GM23338 (cell line): ENCODE measurements around the gene PHF10. TPM values are rescaled to one million over a fixed set of nuclear protein-coding genes. Genes with fewer than 3 reads are reported as not detected.

Experiments used
- ATAC-seq: fragments of 200-7000 bp; cut with Tn5 transposase; 3 replicates; pipeline ENCODE4 v1.9.1; 2020
- DNase-seq: peaks from one replicate; pipeline ENCODE4 v3.0.0-alpha.2; 2015; ENCODE audit warnings: low spot score
- H2AFZ ChIP-seq: fragments of 200-600 bp; sonication (generic); 2 replicates; pipeline ENCODE4 v1.8.0; 2016; ENCODE audit warnings: antibody characterized with exemption, mild to moderate bottlenecking, moderate library complexity
- H3F3A ChIP-seq: fragments of 200-600 bp; sonication (generic); replicated peaks from 2 replicates; pipeline ENCODE4 v1.8.0; 2017; ENCODE audit warnings: antibody characterized with exemption, mixed run types, low read depth
- H3K27ac ChIP-seq: fragments of 200-600 bp; sonication (generic); 2 replicates; pipeline ENCODE4 v1.6.1; 2016; ENCODE audit warnings: low read depth
- H3K27me3 ChIP-seq: fragments of 200-600 bp; sonication (generic); 2 replicates; pipeline ENCODE4 v1.8.0; 2016; ENCODE audit warnings: mild to moderate bottlenecking, mixed run types, moderate library complexity; ENCODE audit not compliant: insufficient read depth
- H3K36me3 ChIP-seq: fragments of 200-600 bp; sonication (generic); 2 replicates; pipeline ENCODE4 v1.8.0; 2016; ENCODE audit warnings: mild to moderate bottlenecking; ENCODE audit not compliant: insufficient read depth
- H3K4me1 ChIP-seq: fragments of 200-600 bp; sonication (generic); 2 replicates; pipeline ENCODE4 v1.8.0; 2016; ENCODE audit warnings: mild to moderate bottlenecking, moderate library complexity; ENCODE audit not compliant: insufficient read depth
- H3K4me2 ChIP-seq: fragments of 200-600 bp; sonication (generic); 2 replicates; pipeline ENCODE4 v1.7.1; 2017; ENCODE audit warnings: mixed run types
- H3K4me3 ChIP-seq: fragments of 200-600 bp; sonication (generic); 2 replicates; pipeline ENCODE4 v1.6.1; 2016; ENCODE audit warnings: mixed run types
- H3K79me2 ChIP-seq: fragments of 200-600 bp; sonication (generic); replicated peaks from 2 replicates; pipeline ENCODE4 v1.8.0; 2017; ENCODE audit warnings: mild to moderate bottlenecking; ENCODE audit not compliant: insufficient read depth
- H3K9me2 ChIP-seq: fragments of 200-600 bp; sonication (generic); 2 replicates; pipeline ENCODE4 v1.8.0; 2017; ENCODE audit not compliant: insufficient read depth
- H4K20me1 ChIP-seq: fragments of 200-600 bp; sonication (generic); replicated peaks from 2 replicates; pipeline ENCODE4 v1.8.0; 2017; ENCODE audit warnings: mild to moderate bottlenecking; ENCODE audit not compliant: insufficient read depth
- H3K27ac Mint-ChIP-seq: 2 replicates; pipeline ENCODE4 v1.8.0; 2020; ENCODE audit warnings: inconsistent platforms, mild to moderate bottlenecking, moderate library complexity, mixed read lengths
- H3K27me3 Mint-ChIP-seq: 3 replicates; pipeline ENCODE4 v1.8.0; 2022; ENCODE audit warnings: low read depth, mild to moderate bottlenecking, moderate library complexity, mixed read lengths, inconsistent platforms; ENCODE audit not compliant: insufficient read depth, poor library complexity
- H3K36me3 Mint-ChIP-seq: 3 replicates; pipeline ENCODE4 v1.8.0; 2021; ENCODE audit warnings: low read depth, mild to moderate bottlenecking, inconsistent platforms, moderate library complexity, mixed read lengths
- H3K4me1 Mint-ChIP-seq: 3 replicates; pipeline ENCODE4 v1.8.0; 2020; ENCODE audit warnings: mild to moderate bottlenecking, inconsistent platforms, mixed read lengths
- H3K4me3 Mint-ChIP-seq: 3 replicates; pipeline ENCODE4 v1.8.0; 2021; ENCODE audit warnings: moderate library complexity, mild to moderate bottlenecking, inconsistent platforms, mixed read lengths
- H3K9me3 Mint-ChIP-seq: 3 replicates; pipeline ENCODE4 v1.8.0; 2020; ENCODE audit warnings: moderate library complexity, mild to moderate bottlenecking, inconsistent platforms, mixed read lengths
- CREB1 ChIP-seq: fragments of 250-450 bp; sonication (Bioruptor Pico); IDR thresholded peaks from 2 replicates; pipeline ENCODE4 v1.5.0; 2020; ENCODE audit warnings: low read depth, mild to moderate bottlenecking, moderate library complexity
- EZH2 ChIP-seq: fragments of 200-600 bp; sonication (generic); IDR thresholded peaks from one replicate; pipeline ENCODE4 v1.8.0; 2017; ENCODE audit warnings: antibody characterized with exemption, mild to moderate bottlenecking, low read depth; ENCODE audit not compliant: unreplicated experiment
- EZH2phosphoT487 ChIP-seq: fragments of 200-600 bp; sonication (generic); IDR thresholded peaks from one replicate; pipeline ENCODE4 v1.8.1; 2018; ENCODE audit warnings: antibody characterized with exemption; ENCODE audit not compliant: unreplicated experiment
- JUNB ChIP-seq: IDR thresholded peaks from one replicate; pipeline ENCODE4 v1.6.1; 2016; ENCODE audit warnings: antibody characterized with exemption; ENCODE audit not compliant: unreplicated experiment
- NANOG ChIP-seq: IDR thresholded peaks from 2 replicates; pipeline ENCODE4 v1.6.1; 2016; ENCODE audit warnings: antibody characterized with exemption, borderline replicate concordance
- POLR2AphosphoS5 ChIP-seq: IDR thresholded peaks from 2 replicates; pipeline ENCODE4 v1.6.1; 2016; ENCODE audit warnings: antibody characterized with exemption, low read depth
- STAT1 ChIP-seq: IDR thresholded peaks from one replicate; pipeline ENCODE4 v1.6.1; 2016; ENCODE audit warnings: antibody characterized with exemption; ENCODE audit not compliant: unreplicated experiment
- ZNF114 ChIP-seq: fragments of 250-450 bp; sonication (Bioruptor Pico); IDR thresholded peaks from 2 replicates; pipeline ENCODE4 v1.5.0; 2020; ENCODE audit warnings: mild to moderate bottlenecking, moderate library complexity
- ZNF331 ChIP-seq: fragments of 250-450 bp; sonication (Bioruptor Pico); IDR thresholded peaks from 2 replicates; pipeline ENCODE4 v1.5.0; 2020; ENCODE audit warnings: low read depth, mild to moderate bottlenecking, moderate library complexity
- polyA plus RNA-seq: library from polyadenylated mRNA; unstranded; fragments of >200 nt; fragmentation: Nextera tagmentation; extraction: Ambion mirVana; gene quantifications from 2 replicates; pipeline ENCODE4 v1.2.1, GENCODE V29; 2016
- total RNA-seq: library from RNA; depleted of rRNA; stranded (reverse); fragments of >200 nt; shearing (Covaris generic); gene quantifications from 2 replicates; pipeline ENCODE4 v1.2.3, GENCODE V29; 2014
- TF ChIP-seq, protein P1 (sequence below): fragments of 250-450 bp; sonication (Bioruptor Pico); IDR thresholded peaks from 2 replicates; pipeline ENCODE4 v1.5.0; 2020; ENCODE audit warnings: mild to moderate bottlenecking, moderate library complexity
- TF ChIP-seq, protein P2 (sequence below): IDR thresholded peaks from 2 replicates; pipeline ENCODE4 v1.6.1; 2016; ENCODE audit warnings: antibody characterized with exemption
- TF ChIP-seq, protein P3 (sequence below), 2 experiments: fragments of 200-600 bp in 1 of 2; sonication (generic) in 1 of 2; conservative IDR thresholded peaks; 2 replicates each; pipeline versions ENCODE4 v1.5.1 to v1.6.1; 2016 to 2017; ENCODE audit warnings: antibody characterized with exemption in 2 of 2, low read depth in 2 of 2, mild to moderate bottlenecking in 2 of 2, moderate library complexity in 1 of 2
- TF ChIP-seq, protein P4 (sequence below): IDR thresholded peaks from one replicate; pipeline ENCODE4 v1.6.1; 2018; ENCODE audit warnings: antibody characterized with exemption; ENCODE audit not compliant: unreplicated experiment

Gene PHF10
- total and polyA plus RNA-seq, 2 experiments from 2014 or later: 16.5 to 44.7 TPM

DNA sequence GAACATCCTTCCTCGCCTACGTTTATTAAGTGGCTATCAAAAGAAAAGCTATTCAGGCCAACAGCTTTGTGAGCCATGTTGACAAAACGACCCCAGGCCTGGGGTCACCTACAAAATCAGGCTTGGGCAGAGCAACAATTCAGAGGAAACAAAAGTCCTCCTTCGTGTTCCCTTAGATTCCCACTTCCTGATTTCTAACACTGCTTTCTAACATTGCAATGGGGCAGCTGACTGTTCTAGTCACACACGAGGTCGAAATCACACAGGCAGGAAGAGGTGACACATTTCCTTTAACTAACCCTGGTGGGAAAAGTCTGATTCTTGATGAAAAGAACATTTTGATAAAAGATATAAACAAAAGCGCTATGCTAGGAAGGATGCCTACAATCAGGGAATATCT is 54.4 kb downstream of the PHF10 start:
- Histone ChIP-seq H3F3A (no peaks in the 10 kb centered on the region), H3K4me3 (no peak overlapping the region), H3K4me2 (no peak overlapping the region), H3K36me3 (peaks cover 20% of the 10 kb centered on the region), H3K79me2 (peaks cover 10% of the 10 kb centered on the region; the same call in 1 of the 2 replicates), H2AFZ (no peak overlapping the region), H3K4me1 (peaks cover 4% of the 10 kb centered on the region; the same call in 1 of the 2 replicates), H3K9me2 (no peaks in the 10 kb centered on the region), H3K27me3 (no peaks in the 10 kb centered on the region), H3K27ac (no peak overlapping the region), H4K20me1 (peaks cover 11% of the 10 kb centered on the region)
- Mint-ChIP-seq H3K4me3 (no peak overlapping the region), H3K9me3 (no peaks in the 10 kb centered on the region), H3K27ac (no peak overlapping the region), H3K36me3 (peaks cover 58% of the 10 kb centered on the region), H3K4me1 (peaks cover 10% of the 10 kb centered on the region), H3K27me3 (no peaks in the 10 kb centered on the region)
- TF ChIP-seq, protein P1, sequence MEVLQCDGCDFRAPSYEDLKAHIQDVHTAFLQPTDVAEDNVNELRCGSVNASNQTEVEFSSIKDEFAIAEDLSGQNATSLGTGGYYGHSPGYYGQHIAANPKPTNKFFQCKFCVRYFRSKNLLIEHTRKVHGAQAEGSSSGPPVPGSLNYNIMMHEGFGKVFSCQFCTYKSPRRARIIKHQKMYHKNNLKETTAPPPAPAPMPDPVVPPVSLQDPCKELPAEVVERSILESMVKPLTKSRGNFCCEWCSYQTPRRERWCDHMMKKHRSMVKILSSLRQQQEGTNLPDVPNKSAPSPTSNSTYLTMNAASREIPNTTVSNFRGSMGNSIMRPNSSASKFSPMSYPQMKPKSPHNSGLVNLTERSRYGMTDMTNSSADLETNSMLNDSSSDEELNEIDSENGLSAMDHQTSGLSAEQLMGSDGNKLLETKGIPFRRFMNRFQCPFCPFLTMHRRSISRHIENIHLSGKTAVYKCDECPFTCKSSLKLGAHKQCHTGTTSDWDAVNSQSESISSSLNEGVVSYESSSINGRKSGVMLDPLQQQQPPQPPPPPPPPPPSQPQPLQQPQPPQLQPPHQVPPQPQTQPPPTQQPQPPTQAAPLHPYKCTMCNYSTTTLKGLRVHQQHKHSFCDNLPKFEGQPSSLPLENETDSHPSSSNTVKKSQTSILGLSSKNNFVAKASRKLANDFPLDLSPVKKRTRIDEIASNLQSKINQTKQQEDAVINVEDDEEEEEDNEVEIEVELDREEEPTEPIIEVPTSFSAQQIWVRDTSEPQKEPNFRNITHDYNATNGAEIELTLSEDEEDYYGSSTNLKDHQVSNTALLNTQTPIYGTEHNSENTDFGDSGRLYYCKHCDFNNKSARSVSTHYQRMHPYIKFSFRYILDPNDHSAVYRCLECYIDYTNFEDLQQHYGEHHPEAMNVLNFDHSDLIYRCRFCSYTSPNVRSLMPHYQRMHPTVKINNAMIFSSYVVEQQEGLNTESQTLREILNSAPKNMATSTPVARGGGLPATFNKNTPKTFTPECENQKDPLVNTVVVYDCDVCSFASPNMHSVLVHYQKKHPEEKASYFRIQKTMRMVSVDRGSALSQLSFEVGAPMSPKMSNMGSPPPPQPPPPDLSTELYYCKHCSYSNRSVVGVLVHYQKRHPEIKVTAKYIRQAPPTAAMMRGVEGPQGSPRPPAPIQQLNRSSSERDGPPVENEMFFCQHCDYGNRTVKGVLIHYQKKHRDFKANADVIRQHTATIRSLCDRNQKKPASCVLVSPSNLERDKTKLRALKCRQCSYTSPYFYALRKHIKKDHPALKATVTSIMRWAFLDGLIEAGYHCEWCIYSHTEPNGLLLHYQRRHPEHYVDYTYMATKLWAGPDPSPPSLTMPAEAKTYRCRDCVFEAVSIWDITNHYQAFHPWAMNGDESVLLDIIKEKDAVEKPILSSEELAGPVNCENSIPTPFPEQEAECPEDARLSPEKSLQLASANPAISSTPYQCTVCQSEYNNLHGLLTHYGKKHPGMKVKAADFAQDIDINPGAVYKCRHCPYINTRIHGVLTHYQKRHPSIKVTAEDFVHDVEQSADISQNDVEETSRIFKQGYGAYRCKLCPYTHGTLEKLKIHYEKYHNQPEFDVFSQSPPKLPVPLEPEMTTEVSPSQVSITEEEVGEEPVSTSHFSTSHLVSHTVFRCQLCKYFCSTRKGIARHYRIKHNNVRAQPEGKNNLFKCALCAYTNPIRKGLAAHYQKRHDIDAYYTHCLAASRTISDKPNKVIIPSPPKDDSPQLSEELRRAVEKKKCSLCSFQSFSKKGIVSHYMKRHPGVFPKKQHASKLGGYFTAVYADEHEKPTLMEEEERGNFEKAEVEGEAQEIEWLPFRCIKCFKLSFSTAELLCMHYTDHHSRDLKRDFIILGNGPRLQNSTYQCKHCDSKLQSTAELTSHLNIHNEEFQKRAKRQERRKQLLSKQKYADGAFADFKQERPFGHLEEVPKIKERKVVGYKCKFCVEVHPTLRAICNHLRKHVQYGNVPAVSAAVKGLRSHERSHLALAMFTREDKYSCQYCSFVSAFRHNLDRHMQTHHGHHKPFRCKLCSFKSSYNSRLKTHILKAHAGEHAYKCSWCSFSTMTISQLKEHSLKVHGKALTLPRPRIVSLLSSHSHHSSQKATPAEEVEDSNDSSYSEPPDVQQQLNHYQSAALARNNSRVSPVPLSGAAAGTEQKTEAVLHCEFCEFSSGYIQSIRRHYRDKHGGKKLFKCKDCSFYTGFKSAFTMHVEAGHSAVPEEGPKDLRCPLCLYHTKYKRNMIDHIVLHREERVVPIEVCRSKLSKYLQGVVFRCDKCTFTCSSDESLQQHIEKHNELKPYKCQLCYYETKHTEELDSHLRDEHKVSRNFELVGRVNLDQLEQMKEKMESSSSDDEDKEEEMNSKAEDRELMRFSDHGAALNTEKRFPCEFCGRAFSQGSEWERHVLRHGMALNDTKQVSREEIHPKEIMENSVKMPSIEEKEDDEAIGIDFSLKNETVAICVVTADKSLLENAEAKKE (CRISPR knock-in tag): no peak
- TF ChIP-seq ZNF114 (CRISPR knock-in tag) (no peak), EZH2phosphoT487 (no peak), NANOG (no peak), EZH2 (no peak), STAT1 (no peak), POLR2AphosphoS5 (no peak), ZNF331 (CRISPR knock-in tag) (no peak), JUNB (no peak), CREB1 (CRISPR knock-in tag) (no peak)
- TF ChIP-seq, protein P2, sequence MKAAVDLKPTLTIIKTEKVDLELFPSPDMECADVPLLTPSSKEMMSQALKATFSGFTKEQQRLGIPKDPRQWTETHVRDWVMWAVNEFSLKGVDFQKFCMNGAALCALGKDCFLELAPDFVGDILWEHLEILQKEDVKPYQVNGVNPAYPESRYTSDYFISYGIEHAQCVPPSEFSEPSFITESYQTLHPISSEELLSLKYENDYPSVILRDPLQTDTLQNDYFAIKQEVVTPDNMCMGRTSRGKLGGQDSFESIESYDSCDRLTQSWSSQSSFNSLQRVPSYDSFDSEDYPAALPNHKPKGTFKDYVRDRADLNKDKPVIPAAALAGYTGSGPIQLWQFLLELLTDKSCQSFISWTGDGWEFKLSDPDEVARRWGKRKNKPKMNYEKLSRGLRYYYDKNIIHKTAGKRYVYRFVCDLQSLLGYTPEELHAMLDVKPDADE: no peak
- TF ChIP-seq, protein P3, sequence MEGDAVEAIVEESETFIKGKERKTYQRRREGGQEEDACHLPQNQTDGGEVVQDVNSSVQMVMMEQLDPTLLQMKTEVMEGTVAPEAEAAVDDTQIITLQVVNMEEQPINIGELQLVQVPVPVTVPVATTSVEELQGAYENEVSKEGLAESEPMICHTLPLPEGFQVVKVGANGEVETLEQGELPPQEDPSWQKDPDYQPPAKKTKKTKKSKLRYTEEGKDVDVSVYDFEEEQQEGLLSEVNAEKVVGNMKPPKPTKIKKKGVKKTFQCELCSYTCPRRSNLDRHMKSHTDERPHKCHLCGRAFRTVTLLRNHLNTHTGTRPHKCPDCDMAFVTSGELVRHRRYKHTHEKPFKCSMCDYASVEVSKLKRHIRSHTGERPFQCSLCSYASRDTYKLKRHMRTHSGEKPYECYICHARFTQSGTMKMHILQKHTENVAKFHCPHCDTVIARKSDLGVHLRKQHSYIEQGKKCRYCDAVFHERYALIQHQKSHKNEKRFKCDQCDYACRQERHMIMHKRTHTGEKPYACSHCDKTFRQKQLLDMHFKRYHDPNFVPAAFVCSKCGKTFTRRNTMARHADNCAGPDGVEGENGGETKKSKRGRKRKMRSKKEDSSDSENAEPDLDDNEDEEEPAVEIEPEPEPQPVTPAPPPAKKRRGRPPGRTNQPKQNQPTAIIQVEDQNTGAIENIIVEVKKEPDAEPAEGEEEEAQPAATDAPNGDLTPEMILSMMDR (conservative IDR thresholded peaks at IDR 0.05; ENCODE audit: low read depth in 2 of 2): no peak
- TF ChIP-seq, protein P4, sequence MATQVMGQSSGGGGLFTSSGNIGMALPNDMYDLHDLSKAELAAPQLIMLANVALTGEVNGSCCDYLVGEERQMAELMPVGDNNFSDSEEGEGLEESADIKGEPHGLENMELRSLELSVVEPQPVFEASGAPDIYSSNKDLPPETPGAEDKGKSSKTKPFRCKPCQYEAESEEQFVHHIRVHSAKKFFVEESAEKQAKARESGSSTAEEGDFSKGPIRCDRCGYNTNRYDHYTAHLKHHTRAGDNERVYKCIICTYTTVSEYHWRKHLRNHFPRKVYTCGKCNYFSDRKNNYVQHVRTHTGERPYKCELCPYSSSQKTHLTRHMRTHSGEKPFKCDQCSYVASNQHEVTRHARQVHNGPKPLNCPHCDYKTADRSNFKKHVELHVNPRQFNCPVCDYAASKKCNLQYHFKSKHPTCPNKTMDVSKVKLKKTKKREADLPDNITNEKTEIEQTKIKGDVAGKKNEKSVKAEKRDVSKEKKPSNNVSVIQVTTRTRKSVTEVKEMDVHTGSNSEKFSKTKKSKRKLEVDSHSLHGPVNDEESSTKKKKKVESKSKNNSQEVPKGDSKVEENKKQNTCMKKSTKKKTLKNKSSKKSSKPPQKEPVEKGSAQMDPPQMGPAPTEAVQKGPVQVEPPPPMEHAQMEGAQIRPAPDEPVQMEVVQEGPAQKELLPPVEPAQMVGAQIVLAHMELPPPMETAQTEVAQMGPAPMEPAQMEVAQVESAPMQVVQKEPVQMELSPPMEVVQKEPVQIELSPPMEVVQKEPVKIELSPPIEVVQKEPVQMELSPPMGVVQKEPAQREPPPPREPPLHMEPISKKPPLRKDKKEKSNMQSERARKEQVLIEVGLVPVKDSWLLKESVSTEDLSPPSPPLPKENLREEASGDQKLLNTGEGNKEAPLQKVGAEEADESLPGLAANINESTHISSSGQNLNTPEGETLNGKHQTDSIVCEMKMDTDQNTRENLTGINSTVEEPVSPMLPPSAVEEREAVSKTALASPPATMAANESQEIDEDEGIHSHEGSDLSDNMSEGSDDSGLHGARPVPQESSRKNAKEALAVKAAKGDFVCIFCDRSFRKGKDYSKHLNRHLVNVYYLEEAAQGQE: no peak
- no peak for ATAC-seq
- DNase-seq: no peak
